Left ventricle myocardium superior (tissue), 1 donor: Measurements from ENCODE around the gene DENND2C. TPM values are rescaled to one million over a fixed set of nuclear protein-coding genes. Genes with fewer than 3 reads are reported as not detected.

Source experiments
- ATAC-seq: fragments of 200-7000 bp; cut with Tn5 transposase; one replicate; pipeline ENCODE4 v1.9.1; 2020; ENCODE audit warnings: mild to moderate bottlenecking, moderate library complexity
- DNase-seq: peaks from one replicate; pipeline ENCODE4 v3.0.0-alpha.2; 2020
- intact Hi-C: fragments of 100-400 bp; cut with micrococcal nuclease; formaldehyde crosslinking; loops from one replicate; pipeline ENCODE4 v1.11.0; 2022
- total RNA-seq: library from RNA; stranded (reverse); fragmentation: NEBNext Ultra II Directional; extraction: Animal tissue kit (Norgen Biotek cat#: 25700); gene quantifications from one replicate; pipeline ENCODE4 v1.2.1, GENCODE V29; 2021
- donor health status: DM: no; HTN: yes; CAD: no; lungs with severe emphysema.

DENND2C gene
- total RNA-seq, 1 donor from 2014 or later = 4.2 TPM

DNA sequence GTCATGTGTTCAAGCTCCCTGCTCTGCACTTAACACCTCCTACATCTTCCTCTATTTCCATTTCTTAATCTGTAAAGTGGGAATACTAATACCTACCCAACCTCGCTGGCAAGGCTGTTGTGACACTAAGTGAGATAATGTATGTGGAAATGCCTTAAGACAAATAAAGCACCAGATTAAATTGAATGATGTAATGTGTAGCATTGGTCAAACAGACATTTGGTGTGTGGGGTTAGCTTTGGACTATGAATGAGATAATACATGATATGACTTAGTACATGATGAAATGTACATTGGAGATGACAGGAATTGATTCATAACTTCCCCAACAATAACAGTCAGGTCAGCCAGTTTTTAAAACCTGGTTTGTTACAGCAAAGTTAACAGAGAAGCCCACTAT, 20.3 kb upstream of the DENND2C start:
- DNase-seq (no peak), ATAC-seq (no peak)
- intact Hi-C loops = no loop called here

DNA sequence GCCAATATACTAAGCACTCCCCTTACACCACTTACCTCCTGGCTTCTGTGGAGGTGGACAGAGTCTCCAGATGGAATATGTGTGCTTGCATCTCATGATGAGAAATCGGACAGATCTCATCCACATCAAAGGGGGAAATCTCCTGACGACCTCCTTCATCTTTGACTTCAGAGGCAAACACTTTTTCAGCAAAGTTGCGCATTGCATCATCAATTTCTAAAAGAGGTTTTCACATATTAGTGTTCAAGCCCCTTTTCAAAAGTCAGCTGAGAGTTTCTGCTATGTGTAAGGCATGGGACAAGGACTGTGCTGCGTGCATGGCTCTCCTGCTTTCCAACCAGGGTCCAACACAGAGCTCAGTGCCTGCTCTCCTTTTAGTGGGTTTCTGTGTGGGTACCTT, 18.7 kb upstream of the DENND2C start:
- intact Hi-C loops = no loop called here

DNA sequence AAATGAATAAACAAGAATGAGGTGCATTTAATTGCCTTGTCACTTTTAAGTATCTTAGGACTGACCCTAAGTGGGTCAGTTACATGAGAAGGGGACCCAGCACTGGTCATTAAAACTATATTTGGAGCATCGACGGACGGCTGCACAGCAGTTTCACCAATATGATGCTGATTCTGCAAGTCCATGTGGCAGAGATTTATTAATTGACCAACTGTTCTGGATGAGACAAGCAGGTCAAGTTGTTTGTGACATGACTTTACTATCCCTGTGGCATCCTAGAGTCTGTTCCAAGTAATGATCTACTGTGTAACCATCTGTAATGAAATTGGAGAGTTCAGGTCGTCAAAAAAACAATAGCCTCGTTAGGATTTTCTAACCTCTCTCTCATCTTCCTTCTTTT, 16.0 kb upstream of the DENND2C start:
- intact Hi-C loops = no loop called here
- no peak for ATAC-seq

More for the DNA sequence above, 18.7 kb upstream of the DENND2C start:
- no peak for DNase-seq
- ATAC-seq = no peak

DNA sequence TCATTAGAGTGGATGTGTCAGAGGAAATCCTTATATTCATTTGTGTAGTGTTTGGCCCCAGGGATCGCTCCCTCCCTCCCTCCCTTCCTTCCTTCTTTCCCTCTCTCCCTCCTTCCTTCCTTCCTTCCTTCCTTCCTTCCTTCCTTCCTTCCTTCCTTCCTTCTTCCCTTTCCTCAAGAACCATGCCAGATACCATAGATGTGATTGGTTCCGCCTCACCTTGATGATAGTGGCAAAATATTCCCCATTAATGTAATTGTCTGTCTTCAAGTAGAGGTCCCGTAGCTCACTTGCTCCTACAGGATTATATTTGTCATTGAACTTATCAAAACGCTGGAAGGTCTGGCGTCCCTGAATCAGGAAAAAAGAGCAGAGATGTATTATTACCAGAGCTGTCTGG, 7.8 kb upstream of the DENND2C start:
- DNase-seq = no peak
- intact Hi-C loops = no loop called here
- no peak for ATAC-seq

More for the DNA sequence above, 16.0 kb upstream of the DENND2C start:
- no peak for DNase-seq

DNA sequence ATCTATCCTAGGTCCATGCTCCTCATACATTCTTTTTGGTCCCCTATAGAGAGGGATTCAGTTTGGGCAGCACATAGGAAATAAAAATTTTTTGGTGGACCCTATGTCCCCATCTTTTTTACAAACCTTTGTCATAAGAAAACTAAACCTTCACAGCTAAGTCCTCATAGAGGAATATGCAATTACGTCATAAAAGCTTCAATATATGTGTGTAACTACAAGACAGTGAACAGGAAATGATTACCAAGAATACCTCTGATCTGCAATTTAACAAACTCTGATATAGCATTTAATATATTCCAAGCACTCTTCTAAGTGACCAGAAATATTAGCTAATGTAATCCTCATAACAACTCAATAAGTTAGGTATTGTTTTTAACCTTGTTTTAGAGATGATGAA, 6.3 kb upstream of the DENND2C start:
- intact Hi-C loops = no loop called here
- DNase-seq (no peak), ATAC-seq (no peak)

DNA sequence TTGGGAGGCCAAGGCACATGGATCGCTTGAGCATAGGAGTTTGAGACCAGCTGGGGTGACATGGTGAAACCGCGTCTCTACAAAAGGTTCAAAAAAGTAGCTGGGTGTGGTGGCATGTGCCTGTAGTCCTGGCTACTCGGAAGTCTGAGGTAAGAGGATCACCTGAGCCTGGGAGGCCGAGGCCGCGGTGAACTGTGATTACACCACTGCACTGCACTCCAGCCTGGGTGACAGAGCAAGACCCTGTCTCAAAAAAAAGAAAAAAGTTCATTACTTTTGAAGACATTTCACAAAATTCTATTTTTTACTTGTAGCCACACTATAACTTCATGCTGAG, 2.1 kb upstream of the DENND2C start:
- intact Hi-C loops = no loop called here
- DNase-seq (no peak), ATAC-seq (no peak)

DNA sequence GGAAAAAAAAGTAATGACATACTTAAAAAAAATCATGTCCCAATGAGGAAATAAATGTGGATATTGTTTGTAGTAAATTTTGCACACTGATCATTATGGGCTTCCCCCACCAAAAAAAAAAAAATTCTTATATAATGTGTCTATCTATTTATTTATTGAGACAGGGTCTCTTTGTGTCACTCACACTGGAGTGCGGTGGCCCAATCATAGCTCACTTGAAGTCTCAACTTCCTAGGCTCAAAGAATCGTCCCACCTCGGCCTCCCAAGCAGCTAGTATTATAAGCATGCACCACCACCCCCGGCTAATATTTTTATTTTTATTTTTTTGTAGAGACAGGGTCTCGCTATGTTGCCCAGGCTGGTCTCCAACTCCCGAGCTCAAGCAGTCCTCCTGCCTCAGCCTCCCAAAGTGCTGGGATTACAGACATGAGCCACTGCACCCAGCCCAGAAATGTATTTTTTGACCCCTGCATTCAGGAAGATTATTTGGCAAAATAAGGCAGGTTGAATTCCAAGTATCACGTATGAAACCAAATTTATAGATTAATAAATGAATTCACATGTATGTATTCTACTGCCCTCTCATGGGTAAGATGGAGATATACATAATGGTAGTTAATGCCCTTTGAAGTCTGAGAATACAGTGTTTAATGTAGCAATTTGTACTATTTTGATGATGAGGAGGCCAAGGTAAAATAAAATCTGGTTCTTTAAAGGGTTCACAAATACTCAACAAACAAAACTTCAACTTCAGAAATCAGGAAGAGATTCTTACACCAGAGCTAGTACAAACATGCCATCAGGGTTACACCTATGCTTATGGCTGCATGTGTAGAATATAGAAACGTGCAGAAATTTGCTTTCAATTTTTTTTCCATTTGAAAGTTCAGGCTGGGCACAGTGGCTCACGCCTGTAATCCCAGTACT, 1.4 kb upstream of the DENND2C start:
- ATAC-seq (no peak), DNase-seq (no peak)
- intact Hi-C loops = no loop called here

DNA sequence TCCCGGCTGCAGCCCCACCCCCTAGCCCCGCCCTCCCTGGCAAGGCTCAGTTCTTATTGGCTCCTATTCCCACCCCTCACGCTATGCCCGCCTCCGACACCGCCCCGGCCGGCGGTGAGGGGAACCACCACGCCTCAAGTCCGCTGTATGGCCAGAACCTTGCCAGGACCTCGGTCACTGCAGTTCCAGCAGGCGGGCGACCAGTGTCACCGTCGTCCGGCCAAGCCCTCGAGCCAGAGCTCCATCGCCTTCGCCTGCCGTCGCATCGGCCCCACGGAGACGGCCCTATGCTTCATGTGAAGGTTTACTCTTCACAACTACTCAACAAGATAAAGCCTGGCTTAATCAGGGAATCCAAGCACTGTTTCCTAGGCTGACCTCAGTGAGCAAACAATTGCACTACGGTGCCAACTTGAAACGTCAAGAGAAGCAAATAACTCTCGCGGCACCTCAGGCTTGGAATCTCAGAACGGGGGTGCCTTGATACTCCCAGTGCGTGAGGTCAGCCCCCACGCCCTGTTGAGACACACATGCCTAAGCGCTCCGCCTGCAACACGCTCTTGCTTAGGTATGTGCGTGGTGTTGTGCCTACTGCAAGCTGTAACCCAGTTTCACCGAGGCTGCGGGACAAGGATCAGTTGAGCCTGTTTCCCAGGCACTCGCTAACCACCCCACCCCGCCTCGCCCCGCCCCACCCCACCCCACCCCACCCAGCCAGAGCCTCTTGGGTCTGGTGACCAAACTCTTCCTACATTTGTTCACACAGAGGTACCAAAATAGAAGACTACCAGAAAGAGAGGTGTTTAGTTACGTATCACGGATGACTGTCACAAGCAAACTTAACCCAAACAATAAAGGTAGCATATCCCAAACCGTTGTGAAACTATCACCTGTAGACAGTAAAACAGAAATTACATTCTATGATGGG, 498 bp upstream of the DENND2C start:
- DNase-seq (peak; percentile 96), ATAC-seq (peak; percentile 99)
- intact Hi-C loops = no loop called here

DNA sequence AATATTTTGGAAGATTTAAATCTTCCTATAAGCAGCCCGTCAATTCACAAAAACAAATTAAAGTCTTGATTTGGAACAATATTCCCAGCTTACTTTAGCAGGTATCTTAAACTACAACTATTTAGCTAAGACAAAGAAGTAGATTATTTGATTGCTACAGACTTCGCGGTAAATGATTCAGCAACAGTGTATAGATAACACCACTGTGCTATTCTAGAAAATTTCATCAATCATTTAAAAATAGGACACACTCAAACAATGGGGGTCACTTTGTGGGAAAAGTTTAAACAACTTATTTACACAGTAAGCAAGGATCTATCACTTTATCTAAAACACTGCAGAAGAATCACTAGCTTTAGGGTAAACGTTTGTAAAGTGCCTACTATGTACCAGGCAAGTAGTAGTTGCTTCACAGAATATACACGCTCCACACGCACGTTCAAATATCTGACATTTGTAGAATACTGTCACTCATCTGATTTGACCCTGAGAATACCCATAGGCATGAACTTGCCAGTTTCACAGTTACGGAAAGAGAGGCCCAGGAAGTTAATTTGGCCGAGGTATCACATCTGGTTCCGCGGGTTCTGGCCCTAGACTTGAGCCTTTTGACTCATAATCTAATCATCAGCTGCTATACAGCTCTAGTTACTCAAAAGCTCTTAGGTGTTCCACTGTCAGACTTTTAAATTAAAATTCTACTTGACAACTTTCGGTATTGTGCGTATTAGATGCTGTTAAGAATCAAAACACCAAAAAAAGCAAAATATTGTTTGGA, 876 bp downstream of the DENND2C start:
- intact Hi-C loops = no loop called here
- no peak for ATAC-seq
- DNase-seq = no peak

DNA sequence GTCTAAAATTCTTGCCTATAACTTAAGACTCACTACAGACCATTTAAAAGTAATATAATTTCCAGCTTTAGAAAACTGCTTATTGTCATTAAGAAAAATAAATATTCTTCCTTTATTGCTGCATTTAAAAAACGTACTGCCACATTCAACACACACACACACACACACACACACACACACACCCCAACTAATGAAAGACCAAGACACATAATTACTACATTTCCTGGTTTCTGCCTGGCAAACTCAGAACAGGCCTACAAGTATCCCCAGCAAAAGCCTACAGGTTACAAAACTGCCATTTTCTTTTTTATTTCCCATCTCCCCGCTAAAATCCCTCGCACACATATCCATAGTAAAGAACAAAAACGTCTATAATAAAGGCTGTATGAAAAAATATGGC, 1.5 kb downstream of the DENND2C start:
- no peak for ATAC-seq
- no peak for DNase-seq
- intact Hi-C loops = no loop called here

DNA sequence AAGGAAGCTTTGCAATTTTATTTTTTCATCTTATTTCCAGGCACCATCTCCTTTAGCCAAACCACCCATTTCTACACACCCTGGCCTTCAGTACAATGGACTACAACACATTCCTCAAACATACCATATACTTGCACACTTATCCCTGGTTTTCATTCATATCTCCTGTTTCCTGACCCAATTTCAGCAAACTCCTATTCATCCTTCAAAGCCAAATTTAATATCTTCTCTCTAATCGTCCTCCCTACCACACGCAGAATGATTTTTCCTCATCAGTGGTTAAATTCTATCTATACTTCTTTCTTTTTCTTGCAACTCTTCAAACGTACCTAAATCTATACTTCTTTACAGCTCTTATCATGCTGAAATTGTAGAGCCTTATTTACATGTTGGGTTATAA, 2.9 kb downstream of the DENND2C start:
- intact Hi-C loops = no loop called here

DNA sequence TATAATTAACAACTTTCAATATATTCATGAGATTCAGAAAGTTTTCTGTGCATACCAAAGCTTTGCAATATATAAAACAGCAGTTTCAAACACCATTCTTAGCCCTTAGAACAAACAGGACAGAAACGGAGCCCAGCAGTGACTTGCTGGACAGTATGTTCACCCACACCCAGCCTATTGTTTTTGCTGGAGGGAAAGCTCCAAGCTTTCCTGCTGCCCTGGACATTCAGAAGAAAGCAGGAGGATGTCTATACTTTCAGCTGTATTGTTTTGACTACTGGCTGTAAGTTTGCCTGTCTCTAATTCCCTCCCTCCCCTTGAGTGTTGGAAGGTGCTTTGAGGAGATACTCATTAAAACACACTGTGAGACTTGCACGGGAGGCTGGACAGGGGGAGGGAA, 9.6 kb downstream of the DENND2C start:
- intact Hi-C loops = no loop called here
- no peak for ATAC-seq
- DNase-seq = no peak

More for the DNA sequence above, 2.9 kb downstream of the DENND2C start:
- DNase-seq (no peak), ATAC-seq (no peak)

DNA sequence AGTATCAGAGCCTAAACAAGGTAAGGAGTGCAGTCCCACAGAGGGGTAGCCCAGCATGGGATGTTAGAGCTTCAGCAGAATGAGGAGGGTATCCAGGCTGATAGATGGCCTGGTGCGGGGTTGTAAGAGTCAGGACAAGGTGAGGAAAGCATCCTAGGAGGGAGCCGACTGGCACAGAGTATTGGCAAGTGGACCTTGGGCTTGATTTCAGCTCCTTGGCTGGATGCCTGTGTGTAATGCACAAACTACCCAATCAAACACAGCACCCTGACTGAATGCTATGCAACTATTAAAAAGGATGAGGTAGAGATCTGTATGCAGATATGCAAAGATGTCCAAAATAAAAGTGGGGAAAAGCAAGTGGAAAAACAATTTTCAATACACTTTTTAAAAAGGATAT, 18.0 kb downstream of the DENND2C start:
- intact Hi-C loops = no loop called here
- peak; percentile 28 for ATAC-seq
- no peak for DNase-seq

DNA sequence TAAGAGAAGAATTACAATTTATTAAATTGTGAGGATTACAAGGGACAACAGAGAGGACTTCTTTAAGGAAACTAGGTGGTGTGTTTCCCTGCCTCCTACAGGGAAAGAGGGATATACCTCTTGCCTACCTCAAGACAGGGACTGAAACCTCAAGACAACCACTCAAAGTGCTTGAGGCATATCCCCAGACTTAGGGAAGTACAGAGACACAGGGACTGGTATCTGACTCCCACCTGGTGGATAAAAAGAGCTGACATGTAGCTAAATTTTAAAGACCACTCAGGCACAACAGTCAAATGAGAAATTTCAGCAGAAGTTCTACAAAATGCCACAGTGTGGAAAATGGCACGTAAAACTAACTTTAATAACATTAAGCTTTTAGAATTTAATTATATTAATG, 21.3 kb downstream of the DENND2C start:
- ATAC-seq (no peak), DNase-seq (no peak)
- intact Hi-C loops = no loop called here

DNA sequence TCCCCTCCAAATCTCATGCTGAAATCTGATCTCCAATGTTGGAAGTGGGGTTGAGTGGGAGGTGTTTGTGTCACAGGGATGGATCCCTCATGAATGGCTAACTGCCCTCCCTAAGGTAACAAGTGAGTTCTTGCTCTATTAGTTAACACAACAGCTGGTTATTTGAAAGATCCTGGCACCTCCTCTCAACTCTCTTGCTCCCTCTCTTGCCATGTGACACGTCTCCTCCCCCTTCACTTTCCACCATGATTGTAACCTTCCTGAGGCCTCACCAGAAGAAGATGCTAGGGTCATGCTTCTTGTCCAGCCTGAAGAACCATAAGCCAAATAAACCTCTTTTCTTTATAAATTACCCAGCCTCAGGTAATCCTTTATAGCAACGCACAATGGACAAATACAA, 28.5 kb downstream of the DENND2C start:
- intact Hi-C loops = no loop called here
- ATAC-seq (no peak), DNase-seq (no peak)

DNA sequence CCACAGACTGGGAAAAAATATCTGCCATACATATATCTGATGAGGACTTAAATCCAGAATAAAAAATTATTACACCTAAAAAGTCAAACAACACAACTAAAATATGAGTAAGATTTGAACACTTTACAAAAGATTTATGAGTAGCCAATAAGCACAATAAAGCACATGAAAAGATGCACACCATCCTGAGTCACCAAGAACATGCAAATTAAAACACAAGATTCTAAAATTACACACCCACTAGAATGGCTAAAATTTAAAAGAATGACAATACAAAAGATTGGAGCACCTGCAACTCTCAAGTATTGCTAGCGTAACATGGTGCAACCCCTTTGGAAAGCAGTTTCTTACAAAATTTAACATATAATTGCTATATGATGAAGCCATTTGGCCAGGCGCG, 30.9 kb downstream of the DENND2C start:
- no peak for ATAC-seq
- DNase-seq = no peak
- intact Hi-C loops = no loop called here

DNA sequence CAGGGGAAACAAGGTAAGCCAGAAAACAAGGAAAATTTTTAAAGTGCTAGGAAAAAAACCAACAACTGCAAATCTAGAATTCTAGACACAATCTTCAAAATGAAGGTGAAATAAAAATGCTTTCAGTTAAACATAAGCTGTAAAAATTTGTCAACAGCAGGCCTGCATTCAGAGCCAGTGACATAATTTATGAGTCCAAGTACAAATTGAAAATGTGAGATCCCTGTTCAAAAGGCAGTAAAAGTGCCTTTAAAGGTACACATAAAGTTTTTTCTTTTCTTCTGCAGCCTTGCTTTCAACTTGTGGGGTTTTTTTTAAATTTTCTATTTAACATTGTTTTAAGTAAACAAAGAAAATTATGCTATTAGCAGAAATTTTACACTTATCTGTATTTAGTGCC, 37.4 kb downstream of the DENND2C start:
- intact Hi-C loops = no loop called here
- DNase-seq (no peak), ATAC-seq (no peak)

DNA sequence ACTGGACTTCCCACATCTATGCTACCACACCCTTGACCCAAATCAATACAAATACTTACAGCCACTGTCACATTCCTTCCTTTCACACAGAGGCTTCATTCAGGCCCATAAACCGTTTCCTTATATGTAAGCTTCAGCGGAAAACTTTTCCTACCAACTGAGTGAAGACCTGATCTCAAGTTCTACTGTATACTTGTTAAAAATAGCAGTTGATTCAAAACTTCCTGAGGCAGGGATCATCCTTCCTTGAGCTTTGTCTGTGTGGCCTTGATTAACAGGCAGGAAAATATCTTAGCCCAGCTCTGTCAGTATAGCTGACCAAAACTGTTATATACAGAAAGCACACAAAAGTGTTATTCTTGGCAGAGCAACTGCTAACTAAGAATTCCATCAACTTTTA, 42.7 kb downstream of the DENND2C start:
- intact Hi-C loops = no loop called here
- ATAC-seq (no peak), DNase-seq (no peak)

DNA sequence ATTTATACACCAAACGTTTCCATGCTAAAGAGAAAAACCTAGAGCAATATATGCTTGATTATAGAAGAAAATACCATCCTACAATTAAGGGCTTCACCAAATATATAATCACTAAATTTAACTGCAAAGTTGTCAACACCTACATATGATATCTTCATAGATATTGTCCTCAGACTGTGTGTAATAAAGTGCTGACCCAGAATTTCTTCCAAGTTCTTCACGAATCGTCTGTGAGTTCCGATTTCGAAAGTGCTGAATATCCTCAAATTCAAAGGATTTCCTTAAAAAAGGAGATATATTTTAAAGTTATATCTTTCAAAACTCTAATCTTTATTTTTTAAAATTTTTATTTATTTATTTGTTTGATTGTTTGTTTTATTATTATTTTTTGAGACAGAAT, 46.5 kb downstream of the DENND2C start:
- no peak for DNase-seq
- intact Hi-C loops = no loop called here
- ATAC-seq = no peak

DNA sequence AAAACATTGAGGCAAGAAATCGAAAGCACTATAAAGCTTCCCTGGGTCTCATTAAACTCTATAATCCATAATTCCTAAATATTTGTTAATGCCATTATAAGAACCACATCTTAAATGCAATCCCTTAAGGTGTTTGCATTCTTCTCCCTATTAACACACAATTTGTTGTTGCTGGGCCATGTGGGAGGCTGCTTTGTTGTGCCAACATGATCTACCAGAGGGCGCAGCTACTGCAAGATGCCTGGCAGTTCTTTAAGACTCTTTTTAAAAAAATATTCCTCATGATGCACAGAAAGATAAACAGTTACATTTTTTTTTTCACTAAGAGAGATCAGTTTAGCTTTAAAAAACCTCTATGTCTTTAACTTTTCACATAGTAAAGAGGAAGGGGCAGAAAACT, 49.4 kb downstream of the DENND2C start:
- DNase-seq = no peak
- no peak for ATAC-seq
- intact Hi-C loops = no loop called here
